D721Med (cell line): Measurements from ENCODE around the gene NR3C2.
"Not testable (repeated sequence)": the region's sequence is repeated elsewhere in the genome, so short reads cannot be mapped to it uniquely, and the experiment has no call there.

ENCODE experiments used
- DNase-seq: peaks from one replicate; pipeline ENCODE4 v3.0.0; 2011; ENCODE audit warnings: low spot score; ENCODE audit not compliant: insufficient read length
- FAIRE-seq: peaks from 2 replicates; lab custom pipeline; 2011; peaks lifted over from hg19 to GRCh38; lab: Jason Lieb, UNC
- TF ChIP-seq, protein P1 (sequence below): IDR thresholded peaks from 2 replicates; pipeline ENCODE4 v1.5.1; 2012; ENCODE audit warnings: mild to moderate bottlenecking, control low read depth; ENCODE audit not compliant: insufficient read depth; ENCODE audit errors: missing control alignments

NR3C2 gene

DNA sequence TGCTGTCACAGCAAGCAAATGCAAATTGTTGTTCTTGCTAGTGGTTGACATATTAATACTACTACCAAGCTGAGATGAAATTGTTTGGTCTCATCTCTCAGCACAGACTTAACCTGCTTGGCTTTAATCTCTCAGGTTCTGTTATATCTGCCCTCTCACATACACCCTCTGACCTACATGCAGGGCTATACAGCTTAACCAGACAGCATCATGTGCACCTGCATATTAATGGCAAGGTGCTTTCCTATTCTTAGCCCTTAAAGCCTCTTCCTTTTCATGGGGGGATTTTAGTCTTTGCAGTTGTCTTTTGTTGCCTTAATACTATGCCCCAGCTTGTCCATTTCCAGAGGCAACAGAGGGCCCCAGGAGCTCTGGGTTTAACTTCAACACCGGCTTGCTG lies 114.5 kb downstream of the NR3C2 start:
- FAIRE-seq, result no peak
- no peak for DNase-seq
- TF ChIP-seq, protein P1, sequence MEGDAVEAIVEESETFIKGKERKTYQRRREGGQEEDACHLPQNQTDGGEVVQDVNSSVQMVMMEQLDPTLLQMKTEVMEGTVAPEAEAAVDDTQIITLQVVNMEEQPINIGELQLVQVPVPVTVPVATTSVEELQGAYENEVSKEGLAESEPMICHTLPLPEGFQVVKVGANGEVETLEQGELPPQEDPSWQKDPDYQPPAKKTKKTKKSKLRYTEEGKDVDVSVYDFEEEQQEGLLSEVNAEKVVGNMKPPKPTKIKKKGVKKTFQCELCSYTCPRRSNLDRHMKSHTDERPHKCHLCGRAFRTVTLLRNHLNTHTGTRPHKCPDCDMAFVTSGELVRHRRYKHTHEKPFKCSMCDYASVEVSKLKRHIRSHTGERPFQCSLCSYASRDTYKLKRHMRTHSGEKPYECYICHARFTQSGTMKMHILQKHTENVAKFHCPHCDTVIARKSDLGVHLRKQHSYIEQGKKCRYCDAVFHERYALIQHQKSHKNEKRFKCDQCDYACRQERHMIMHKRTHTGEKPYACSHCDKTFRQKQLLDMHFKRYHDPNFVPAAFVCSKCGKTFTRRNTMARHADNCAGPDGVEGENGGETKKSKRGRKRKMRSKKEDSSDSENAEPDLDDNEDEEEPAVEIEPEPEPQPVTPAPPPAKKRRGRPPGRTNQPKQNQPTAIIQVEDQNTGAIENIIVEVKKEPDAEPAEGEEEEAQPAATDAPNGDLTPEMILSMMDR, result no peak

DNA sequence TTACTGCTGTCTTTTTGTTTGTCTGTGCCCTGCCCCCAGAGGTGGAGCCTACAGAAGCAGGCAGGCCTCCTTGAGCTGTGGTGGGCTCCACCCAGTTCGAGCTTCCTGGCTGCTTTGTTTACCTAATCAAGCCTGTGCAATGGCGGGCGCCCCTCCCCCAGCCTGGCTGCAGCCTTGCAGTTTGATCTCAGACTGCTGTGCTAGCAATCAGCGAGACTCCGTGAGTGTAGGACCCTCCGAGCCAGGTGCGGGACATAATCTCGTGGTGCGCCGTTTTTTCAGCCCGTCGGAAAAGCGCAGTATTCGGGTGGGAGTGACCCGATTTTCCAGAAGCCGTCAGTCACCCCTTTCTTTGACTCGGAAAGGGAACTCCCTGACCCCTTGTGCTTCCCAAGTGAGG lies 118.9 kb downstream of the NR3C2 start:
- not testable (repeated sequence) for DNase-seq, FAIRE-seq

DNA sequence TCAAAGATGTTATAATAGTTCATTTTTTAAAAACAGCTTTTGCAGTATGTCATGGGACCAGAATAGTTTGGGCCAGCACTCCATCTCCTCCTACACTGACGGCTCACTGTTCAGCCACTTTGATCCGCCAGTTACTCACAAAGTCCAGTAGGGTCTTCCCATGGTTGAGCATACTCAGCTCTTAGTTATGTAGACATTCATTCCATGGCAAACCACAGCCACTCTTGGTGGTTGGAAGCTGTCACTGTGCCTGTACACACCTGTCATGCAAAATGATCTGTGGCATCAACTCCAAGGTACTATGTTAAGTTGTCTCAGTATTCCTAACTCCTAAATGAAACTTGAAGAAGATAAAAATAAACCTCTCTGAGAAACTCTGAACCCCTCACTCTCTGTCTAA lies 127.2 kb downstream of the NR3C2 start:
- FAIRE-seq, result no peak
- no peak for DNase-seq
- TF ChIP-seq, protein P1, result no peak

DNA sequence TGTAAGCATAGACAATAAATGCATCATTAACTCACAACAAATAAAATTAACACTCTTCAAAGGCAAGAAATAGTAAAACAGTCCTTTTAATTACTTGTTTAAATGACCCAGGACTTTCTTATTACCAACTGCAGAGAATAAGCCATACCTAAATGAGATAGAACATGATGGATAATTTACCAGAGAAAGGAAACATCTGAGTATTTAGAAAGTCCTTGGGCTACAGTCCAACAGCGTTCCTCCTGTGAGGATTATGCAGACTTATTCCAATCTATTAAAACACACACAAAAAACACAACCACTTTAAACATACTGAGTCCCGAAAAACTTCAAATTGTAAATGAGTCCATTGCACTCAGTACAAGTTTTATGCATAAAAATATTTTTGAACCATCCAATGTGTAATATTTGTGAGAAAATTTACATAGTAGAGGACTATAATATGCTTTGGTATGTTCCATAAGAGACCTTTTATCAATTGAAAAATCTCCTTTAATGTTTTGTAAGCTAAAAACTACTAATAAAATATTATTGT lies 129.2 kb downstream of the NR3C2 start:
- FAIRE-seq (peak; percentile 56), DNase-seq (no peak)
- TF ChIP-seq, protein P1, result no peak

DNA sequence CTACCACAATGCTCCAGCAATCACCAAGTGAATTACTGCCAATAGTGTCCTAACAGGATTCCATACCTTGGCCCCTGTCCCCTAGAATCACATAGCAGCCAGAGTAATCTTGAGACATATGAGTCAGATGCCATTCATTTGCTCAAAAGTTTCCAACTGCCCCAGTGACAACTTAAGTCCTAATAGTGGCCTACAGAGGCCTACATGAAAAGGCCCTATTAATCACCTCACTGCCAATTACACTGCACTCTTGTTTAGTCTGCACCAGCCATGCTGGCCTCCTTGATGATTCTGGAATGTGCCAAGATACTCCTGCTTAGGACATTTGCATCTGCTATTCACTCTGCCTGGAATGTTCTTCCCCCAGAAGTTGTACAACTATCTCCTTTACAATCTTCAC lies 130.7 kb downstream of the NR3C2 start:
- TF ChIP-seq, protein P1, result no peak
- DNase-seq, result no peak
- FAIRE-seq, result no peak

DNA sequence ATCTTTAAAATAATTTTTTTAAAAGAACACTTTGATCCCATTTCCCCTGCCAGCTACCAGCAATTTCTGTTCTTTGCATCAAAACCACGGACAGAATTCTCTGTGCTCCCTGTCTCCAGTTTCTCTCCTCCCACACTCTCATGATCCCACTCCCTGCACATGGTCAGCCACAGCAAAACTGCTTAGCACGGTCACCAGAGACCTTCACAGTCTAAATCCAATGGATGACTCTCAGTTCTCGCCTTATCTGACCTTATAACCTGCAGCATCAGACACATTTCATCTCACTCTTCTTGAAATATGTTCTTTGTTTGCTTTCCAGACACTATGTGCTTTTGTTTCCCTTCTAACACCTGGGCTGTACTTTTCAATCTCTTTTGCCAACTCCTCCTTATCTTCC lies 131.5 kb downstream of the NR3C2 start:
- TF ChIP-seq, protein P1, result no peak
- no peak for FAIRE-seq
- no peak for DNase-seq

DNA sequence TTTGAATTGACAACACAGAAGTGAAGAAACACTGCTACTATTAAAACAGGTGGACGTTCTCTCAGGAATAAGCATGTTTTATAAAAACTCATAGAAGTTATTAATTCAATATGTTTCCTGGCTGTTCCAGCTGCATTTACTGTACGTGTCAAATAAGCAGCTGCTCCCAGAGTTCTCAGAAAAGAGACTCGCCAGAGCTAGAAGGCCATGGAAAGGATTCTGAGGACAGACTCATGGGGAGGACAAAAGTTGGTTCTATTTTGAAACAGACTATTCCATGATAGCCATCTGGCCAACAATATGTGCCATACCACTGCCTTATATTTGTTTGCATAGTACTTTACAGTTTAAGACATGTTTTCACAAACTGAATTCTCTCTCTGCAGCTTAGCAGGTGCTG lies 136.5 kb downstream of the NR3C2 start:
- TF ChIP-seq, protein P1, result no peak
- DNase-seq, result no peak
- FAIRE-seq, result no peak

DNA sequence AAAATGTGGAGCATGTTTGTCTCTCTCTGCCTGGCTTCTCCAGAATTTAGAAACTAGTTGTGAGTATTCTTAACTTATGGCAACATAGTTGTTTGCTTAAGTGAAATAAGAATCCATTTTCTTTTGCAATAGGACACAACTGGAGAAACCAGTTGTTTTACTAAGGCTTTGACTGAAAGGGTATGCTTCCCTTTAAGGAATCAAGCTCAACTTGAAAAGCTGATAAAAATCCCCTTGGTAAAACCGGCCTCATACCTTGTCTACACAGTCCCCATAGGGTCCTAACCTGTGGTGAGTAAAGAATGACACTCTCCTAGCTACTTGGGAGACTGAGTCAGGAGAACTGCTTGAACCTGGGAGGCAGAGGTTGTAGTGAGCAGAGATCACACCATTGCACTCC lies 139.8 kb downstream of the NR3C2 start:
- no peak for DNase-seq
- TF ChIP-seq, protein P1, result no peak
- FAIRE-seq, result no peak
